ENCODE results near the gene SNTG2. TPM values are rescaled to one million over a fixed set of nuclear protein-coding genes. Genes with fewer than 3 reads are reported as not detected.
A peak's percentile ranks its signal among the peaks of the same experiment; 100 is the strongest.

Gene SNTG2
- total RNA-seq, 2 donors from 2014 or later = 2.5 to 3.8 TPM

- Mint-ChIP-seq H3K27ac (no peak overlapping the region), H3K4me1 (ENCODE audit: low read depth) (no peaks in the 10 kb centered on the region), H3K27me3 (ENCODE audit: low read depth) (no peaks in the 10 kb centered on the region), H3K4me3 (no peak overlapping the region), H3K36me3 (ENCODE audit: insufficient read depth in 2 of 2) (no peaks in the 10 kb centered on the region), H3K9me3 (no peaks in the 10 kb centered on the region)
- ATAC-seq (replicated peaks in 1 of 2) = no peak
- no peak for DNase-seq
Measured at GRCh38 chr2:1319393-1319792, 368.7 kb downstream of the SNTG2 start.

- H3K4me3 Mint-ChIP-seq = no peak overlapping the region
- ATAC-seq (replicated peaks in 1 of 2) = no peak
Measured at GRCh38 chr2:1321321-1321720, 370.7 kb downstream of the SNTG2 start.

GRCh38 chr2:1324884-1325283 is 374.2 kb downstream of the SNTG2 start:
- Mint-ChIP-seq H3K36me3 (ENCODE audit: insufficient read depth in 2 of 2) (no peaks in the 10 kb centered on the region), H3K27me3 (ENCODE audit: low read depth) (no peaks in the 10 kb centered on the region), H3K27ac (no peak overlapping the region), H3K4me1 (ENCODE audit: low read depth) (no peaks in the 10 kb centered on the region), H3K4me3 (no peak overlapping the region), H3K9me3 (no peaks in the 10 kb centered on the region)
- DNase-seq (no peak), ATAC-seq (replicated peaks in 1 of 2) (no peak)

More at GRCh38 chr2:1321321-1321720, 370.7 kb downstream of the SNTG2 start:
- H3K9me3 Mint-ChIP-seq = no peaks in the 10 kb centered on the region
- no peak overlapping the region for H3K27ac Mint-ChIP-seq
- no peaks in the 10 kb centered on the region for H3K4me1 Mint-ChIP-seq (ENCODE audit: low read depth)
- H3K27me3 Mint-ChIP-seq (ENCODE audit: low read depth) = no peaks in the 10 kb centered on the region
- no peaks in the 10 kb centered on the region for H3K36me3 Mint-ChIP-seq (ENCODE audit: insufficient read depth in 2 of 2)
- no peak for DNase-seq

GRCh38 chr2:1328684-1329083 is 378.0 kb downstream of the SNTG2 start:
- Mint-ChIP-seq H3K4me3 (no peak overlapping the region), H3K4me1 (ENCODE audit: low read depth) (no peaks in the 10 kb centered on the region), H3K9me3 (peaks cover 4 to 5% of the 10 kb centered on the region in 2 donors), H3K27me3 (ENCODE audit: low read depth) (no peaks in the 10 kb centered on the region), H3K36me3 (ENCODE audit: insufficient read depth in 2 of 2) (peaks cover 3 to 4% of the 10 kb centered on the region in 2 donors), H3K27ac (no peak overlapping the region)
- DNase-seq (no peak), ATAC-seq (replicated peaks in 1 of 2) (no peak)

- no peaks in the 10 kb centered on the region for H3K27me3 Mint-ChIP-seq (ENCODE audit: low read depth)
- no peak for DNase-seq
- H3K27ac Mint-ChIP-seq = no peak overlapping the region
Measured at GRCh38 chr2:1339388-1340140, 388.9 kb downstream of the SNTG2 start.

GRCh38 chr2:1340141-1340512 is 389.5 kb downstream of the SNTG2 start:
- Mint-ChIP-seq H3K9me3 (no peaks in the 10 kb centered on the region), H3K4me3 (no peak overlapping the region), H3K27ac (no peak overlapping the region), H3K27me3 (ENCODE audit: low read depth) (no peaks in the 10 kb centered on the region), H3K4me1 (ENCODE audit: low read depth) (no peaks in the 10 kb centered on the region), H3K36me3 (ENCODE audit: insufficient read depth in 2 of 2) (no peaks in the 10 kb centered on the region)
- no peak for ATAC-seq (replicated peaks in 1 of 2)
- DNase-seq = no peak

More at GRCh38 chr2:1339388-1340140, 388.9 kb downstream of the SNTG2 start:
- Mint-ChIP-seq H3K9me3 (no peaks in the 10 kb centered on the region), H3K4me1 (ENCODE audit: low read depth) (no peaks in the 10 kb centered on the region), H3K36me3 (ENCODE audit: insufficient read depth in 2 of 2) (no peaks in the 10 kb centered on the region), H3K4me3 (no peak overlapping the region)
- no peak for ATAC-seq (replicated peaks in 1 of 2)

- Mint-ChIP-seq H3K36me3 (ENCODE audit: insufficient read depth in 2 of 2) (no peaks in the 10 kb centered on the region), H3K4me1 (ENCODE audit: low read depth) (no peaks in the 10 kb centered on the region), H3K9me3 (no peaks in the 10 kb centered on the region), H3K27me3 (ENCODE audit: low read depth) (no peaks in the 10 kb centered on the region), H3K27ac (no peak overlapping the region), H3K4me3 (no peak overlapping the region)
- ATAC-seq (replicated peaks in 1 of 2) = no peak
- no peak for DNase-seq
Measured at GRCh38 chr2:1341404-1342120, 390.9 kb downstream of the SNTG2 start.

- H3K27me3 Mint-ChIP-seq (ENCODE audit: low read depth) = no peaks in the 10 kb centered on the region
- H3K4me1 Mint-ChIP-seq (ENCODE audit: low read depth) = no peaks in the 10 kb centered on the region
- H3K27ac Mint-ChIP-seq = peak overlapping the region; percentile 16
- peaks cover 3 to 7% of the 10 kb centered on the region in 2 donors for H3K9me3 Mint-ChIP-seq
- ATAC-seq (replicated peaks in 1 of 2) (no peak), DNase-seq (no peak)
- no peak overlapping the region for H3K4me3 Mint-ChIP-seq
- H3K36me3 Mint-ChIP-seq (ENCODE audit: insufficient read depth in 2 of 2) = peaks cover 6 to 9% of the 10 kb centered on the region in 2 donors
Measured at GRCh38 chr2:1348789-1349188, 398.1 kb downstream of the SNTG2 start.

- Mint-ChIP-seq H3K27me3 (ENCODE audit: low read depth) (no peaks in the 10 kb centered on the region), H3K9me3 (peaks cover 3 to 7% of the 10 kb centered on the region in 2 donors), H3K36me3 (ENCODE audit: insufficient read depth in 2 of 2) (peaks cover 6 to 9% of the 10 kb centered on the region in 2 donors), H3K4me1 (ENCODE audit: low read depth) (no peaks in the 10 kb centered on the region), H3K4me3 (no peak overlapping the region), H3K27ac (no peak overlapping the region)
- no peak for DNase-seq
- no peak for ATAC-seq (replicated peaks in 1 of 2)
Measured at GRCh38 chr2:1350111-1350510, 399.5 kb downstream of the SNTG2 start.

GRCh38 chr2:1353124-1353523 is 402.5 kb downstream of the SNTG2 start:
- Mint-ChIP-seq H3K36me3 (ENCODE audit: insufficient read depth in 2 of 2) (peaks cover 3 to 8% of the 10 kb centered on the region in 2 donors), H3K4me1 (ENCODE audit: low read depth) (no peaks in the 10 kb centered on the region), H3K27ac (no peak overlapping the region), H3K27me3 (ENCODE audit: low read depth) (no peaks in the 10 kb centered on the region), H3K9me3 (peaks cover 3 to 7% of the 10 kb centered on the region in 2 donors), H3K4me3 (no peak overlapping the region)
- ATAC-seq (replicated peaks in 1 of 2) (no peak), DNase-seq (no peak)

GRCh38 chr2:1353543-1353942 is 402.9 kb downstream of the SNTG2 start:
- H3K4me1 Mint-ChIP-seq (ENCODE audit: low read depth) = no peaks in the 10 kb centered on the region
- H3K27me3 Mint-ChIP-seq (ENCODE audit: low read depth) = no peaks in the 10 kb centered on the region
- no peak overlapping the region for H3K4me3 Mint-ChIP-seq
- peaks cover 3 to 5% of the 10 kb centered on the region in 2 donors for H3K9me3 Mint-ChIP-seq
- peaks cover 3 to 5% of the 10 kb centered on the region in 2 donors for H3K36me3 Mint-ChIP-seq (ENCODE audit: insufficient read depth in 2 of 2)
- no peak for DNase-seq
- no peak overlapping the region for H3K27ac Mint-ChIP-seq
- no peak for ATAC-seq (replicated peaks in 1 of 2)

- Mint-ChIP-seq H3K36me3 (ENCODE audit: insufficient read depth in 2 of 2) (no peaks in the 10 kb centered on the region), H3K27me3 (ENCODE audit: low read depth) (no peaks in the 10 kb centered on the region)
- DNase-seq = no peak
Measured at GRCh38 chr2:1360144-1360543, 409.5 kb downstream of the SNTG2 start.

GRCh38 chr2:1360557-1361250 is 410.1 kb downstream of the SNTG2 start:
- Mint-ChIP-seq H3K27ac (no peak overlapping the region), H3K4me3 (no peak overlapping the region), H3K9me3 (peaks cover 1 to 2% of the 10 kb centered on the region in 2 donors), H3K27me3 (ENCODE audit: low read depth) (no peaks in the 10 kb centered on the region), H3K36me3 (ENCODE audit: insufficient read depth in 2 of 2) (no peaks in the 10 kb centered on the region), H3K4me1 (ENCODE audit: low read depth) (no peaks in the 10 kb centered on the region)
- ATAC-seq (replicated peaks in 1 of 2) = no peak
- DNase-seq = no peak

More at GRCh38 chr2:1360144-1360543, 409.5 kb downstream of the SNTG2 start:
- no peak for ATAC-seq (replicated peaks in 1 of 2)
- H3K9me3 Mint-ChIP-seq = peaks cover 1 to 2% of the 10 kb centered on the region in 2 donors
- no peak overlapping the region for H3K4me3 Mint-ChIP-seq
- no peaks in the 10 kb centered on the region for H3K4me1 Mint-ChIP-seq (ENCODE audit: low read depth)
- no peak overlapping the region for H3K27ac Mint-ChIP-seq

Measured in activated T-cell treated with anti-CD3 and anti-CD28 coated beads, Interleukin-2, amount 50 U/mL, for 72 hours (primary cell).